Calu3 (cell line): ENCODE results near the gene RAB3IL1. TPM values are rescaled to one million over a fixed set of nuclear protein-coding genes. Genes with fewer than 3 reads are reported as not detected.

Source experiments
- BruUV-seq: library from RNA; stranded (reverse); fragments of 400-500 nt; replicated peaks from 2 replicates; lab custom pipeline; 2021; lab: Mats Ljungman, UMichigan
- CTCF ChIA-PET: fragments of 300-600 bp; sonication (Branson Sonifier 250); formaldehyde crosslinking; loops from one replicate; lab custom pipeline; 2022; ENCODE audit warnings: antibody characterized with exemption; lab: Charles Lee
- DNase-seq: peaks from one replicate; pipeline ENCODE4 v3.0.0; 2022
- H3K27ac Mint-ChIP-seq: one replicate; pipeline ENCODE4 v1.8.0; 2022; ENCODE audit warnings: mixed read lengths; ENCODE audit not compliant: unreplicated experiment
- H3K27me3 Mint-ChIP-seq: one replicate; pipeline ENCODE4 v1.8.0; 2022; ENCODE audit warnings: mixed read lengths; ENCODE audit not compliant: unreplicated experiment
- H3K36me3 Mint-ChIP-seq: one replicate; pipeline ENCODE4 v1.8.0; 2022; ENCODE audit warnings: mild to moderate bottlenecking, moderate library complexity, mixed read lengths; ENCODE audit not compliant: insufficient read depth, unreplicated experiment
- H3K4me1 Mint-ChIP-seq: one replicate; pipeline ENCODE4 v1.8.0; 2022; ENCODE audit warnings: mild to moderate bottlenecking, low read depth, mixed read lengths; ENCODE audit not compliant: unreplicated experiment
- H3K4me3 Mint-ChIP-seq: one replicate; pipeline ENCODE4 v1.8.0; 2022; ENCODE audit warnings: mild to moderate bottlenecking, low read depth, moderate library complexity, mixed read lengths; ENCODE audit not compliant: unreplicated experiment
- H3K9me3 Mint-ChIP-seq: one replicate; pipeline ENCODE4 v1.8.0; 2022; ENCODE audit warnings: low read depth, mixed read lengths; ENCODE audit not compliant: unreplicated experiment
- CTCF ChIP-seq: fragments of 200-600 bp; IDR thresholded peaks from one replicate; pipeline ENCODE4 v1.8.0; 2022; ENCODE audit warnings: antibody characterized with exemption; ENCODE audit not compliant: unreplicated experiment
- intact Hi-C: fragments of 100-400 bp; cut with micrococcal nuclease; formaldehyde crosslinking; loops from one replicate; pipeline ENCODE4 v1.10.0; 2022; ENCODE audit not compliant: unreplicated experiment
- total RNA-seq: library from RNA; stranded (reverse); gene quantifications from 2 replicates; pipeline ENCODE4 v1.2.3, GENCODE V29; 2022

The RAB3IL1 gene
- total RNA-seq, 1 experiment from 2014 or later: 0.76 TPM

DNA sequence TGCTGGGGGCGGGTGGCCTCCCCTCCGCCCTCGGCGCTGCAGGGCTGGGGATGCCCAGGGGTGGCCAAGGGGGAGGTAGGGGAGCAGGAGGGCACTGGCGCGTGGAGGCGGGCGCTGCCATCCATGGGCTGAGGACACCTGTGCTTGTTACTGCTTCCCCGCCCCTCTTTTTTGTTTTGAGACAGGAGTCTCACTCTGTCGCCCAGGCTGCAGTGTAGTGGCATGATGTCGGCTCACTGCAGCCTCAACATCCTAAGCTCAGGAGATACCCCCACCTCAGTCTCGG lies 25.3 kb downstream of the RAB3IL1 start:
- H3K4me1 Mint-ChIP-seq: no peaks in the 10 kb centered on the region
- peaks cover 29% of the 10 kb centered on the region for H3K27me3 Mint-ChIP-seq
- BruUV-seq: no TSS peak
- CTCF ChIA-PET: no interaction called here
- no peak for TF ChIP-seq CTCF
- no peak for DNase-seq
- intact Hi-C loops: loop anchor here (10.0 kb wide), 1 partner anchor 97 kb away; the partner anchor contains the start of genes FEN1 and TMEM258
- peak overlapping the region; percentile 74 for H3K4me3 Mint-ChIP-seq
- no peaks in the 10 kb centered on the region for H3K9me3 Mint-ChIP-seq
- peaks cover 13% of the 10 kb centered on the region for H3K36me3 Mint-ChIP-seq
- no peak overlapping the region for H3K27ac Mint-ChIP-seq

DNA sequence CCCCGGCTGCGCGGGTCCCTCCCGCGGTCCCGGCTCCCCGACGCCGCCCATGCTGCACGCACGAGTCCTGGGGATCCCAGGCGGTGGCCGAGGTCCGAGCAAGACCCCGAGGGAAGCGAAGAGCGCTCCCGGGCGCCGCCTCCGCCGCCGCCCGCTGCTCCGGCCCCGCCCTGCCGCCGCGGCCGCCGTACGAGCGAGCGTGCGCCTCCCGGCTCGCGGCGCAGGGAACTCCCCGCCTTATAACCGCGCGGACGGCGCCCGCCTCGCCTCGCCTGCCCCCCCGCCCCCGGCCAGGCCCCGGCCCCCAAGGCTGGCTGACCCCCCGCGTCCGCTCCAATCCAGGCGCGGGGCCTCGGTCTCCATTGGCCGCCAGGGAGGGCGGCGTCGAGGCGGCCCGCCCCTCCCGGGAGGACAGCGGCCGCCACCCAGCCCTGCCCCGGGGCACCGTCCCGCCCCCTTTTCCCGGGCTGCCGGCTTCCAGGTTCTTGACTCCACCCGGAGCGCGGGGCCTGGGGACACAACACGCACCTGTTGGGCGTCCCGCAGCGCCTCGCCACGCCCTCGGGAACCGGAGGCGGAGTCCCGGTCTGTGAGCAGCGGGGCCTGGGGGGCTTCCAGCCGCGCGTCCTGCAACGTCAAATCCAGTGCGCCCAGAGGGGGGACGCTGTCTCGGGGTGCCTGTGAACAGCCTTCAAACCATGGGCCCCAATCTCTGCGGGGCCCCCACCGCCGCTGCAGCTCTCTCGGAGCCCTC lies 25.9 kb downstream of the RAB3IL1 start, which contains the start of gene FADS3:
Gene FADS3 (minus strand): TSS at position 215 of the 754 bp plus-strand sequence. CDS start 164 bp downstream, at position 51.
- TF ChIP-seq CTCF: no peak
- BruUV-seq: no TSS peak
- intact Hi-C loops: loop anchor here (10.0 kb wide), 1 partner anchor 97 kb away; the partner anchor contains the start of genes FEN1 and TMEM258
- no peak within 1 kb of the TSS for H3K27ac Mint-ChIP-seq
- H3K4me1 Mint-ChIP-seq: no peaks in the 10 kb centered on the region
- peaks cover 13% of the 10 kb centered on the region for H3K36me3 Mint-ChIP-seq
- no peaks in the 10 kb centered on the region for H3K9me3 Mint-ChIP-seq
- CTCF ChIA-PET: no interaction called here
- peak within 1 kb of the TSS; percentile 74 for H3K4me3 Mint-ChIP-seq
- peak; percentile 94 for DNase-seq
- H3K27me3 Mint-ChIP-seq: peaks cover 23% of the 10 kb centered on the region

GRCh38 chr11:61890529-61891330 lies 26.6 kb downstream of the RAB3IL1 start:
- BruUV-seq: no TSS peak
- Mint-ChIP-seq H3K36me3 (peaks cover 13% of the 10 kb centered on the region), H3K4me3 (peak overlapping the region; percentile 74), H3K27me3 (peaks cover 16% of the 10 kb centered on the region), H3K4me1 (no peaks in the 10 kb centered on the region), H3K9me3 (no peaks in the 10 kb centered on the region), H3K27ac (no peak overlapping the region)
- DNase-seq: peak; percentile 59
- CTCF ChIA-PET: interaction anchor here (0.6 kb wide), 1 partner anchor 134 kb away, joined by 4 read pairs; no protein-coding TSS in a partner anchor
- no peak for TF ChIP-seq CTCF
- intact Hi-C loops: loop anchor here (10.0 kb wide), 1 partner anchor 96 kb away; the partner anchor contains the start of genes FEN1 and TMEM258

GRCh38 chr11:61889831-61890230 lies 27.5 kb downstream of the RAB3IL1 start:
- BruUV-seq: TSS peak; percentile 50
- no peaks in the 10 kb centered on the region for H3K4me1 Mint-ChIP-seq
- no peak for DNase-seq
- TF ChIP-seq CTCF: no peak
- H3K4me3 Mint-ChIP-seq: peak overlapping the region; percentile 74
- intact Hi-C loops: loop anchor here (10.0 kb wide), 1 partner anchor 95 kb away; the partner anchor contains the start of genes FEN1 and TMEM258
- H3K9me3 Mint-ChIP-seq: no peaks in the 10 kb centered on the region
- CTCF ChIA-PET: interaction anchor here (0.6 kb wide), 1 partner anchor 135 kb away, joined by 4 read pairs; no protein-coding TSS in a partner anchor
- peaks cover 13% of the 10 kb centered on the region for H3K36me3 Mint-ChIP-seq
- H3K27ac Mint-ChIP-seq: no peak overlapping the region
- peaks cover 8% of the 10 kb centered on the region for H3K27me3 Mint-ChIP-seq
